ENCODE results near the gene RASSF10. TPM values are rescaled to one million over a fixed set of nuclear protein-coding genes. Genes with fewer than 3 reads are reported as not detected.

RASSF10 gene
- total and polyA plus RNA-seq, 12 donors: 0.12 to 1.3 (median 0.28) TPM; not detected in 1

- peaks cover 0 to 5% (median 0%) of the 10 kb centered on the region in 11 donors for H3K9me3 ChIP-seq
- H3K4me1 ChIP-seq: no peaks in the 10 kb centered on the region
- H3K4me3 ChIP-seq: no peak overlapping the region
- TF ChIP-seq CTCF (IDR thresholded peaks at IDR 0.05): no peak
- ATAC-seq (no peak), DNase-seq (no peak)
- 42 to 46% methylated on average over 5 of the region's 5 CpGs for WGBS, 2 donors
- no peaks in the 10 kb centered on the region for H3K36me3 ChIP-seq
- H3K27me3 ChIP-seq: peaks cover 0 to 31% (median 5%) of the 10 kb centered on the region in 7 donors
- H3K27ac ChIP-seq: no peak overlapping the region
- intact Hi-C loops (cut with DNase I): no loop called here
Observed at GRCh38 chr11:13000721-13001120, 8.4 kb upstream of the RASSF10 start.

- DNase-seq (no peak), ATAC-seq (no peak)
- intact Hi-C loops (cut with DNase I): no loop called here
- no peaks in the 10 kb centered on the region for H3K36me3 ChIP-seq
- H3K4me1 ChIP-seq: peaks cover 0 to 11% (median 4%) of the 10 kb centered on the region in 9 donors
- no peak overlapping the region for H3K27ac ChIP-seq
- no peak overlapping the region for H3K4me3 ChIP-seq
- H3K9me3 ChIP-seq: peaks cover 0 to 5% (median 0%) of the 10 kb centered on the region in 11 donors
- TF ChIP-seq CTCF (IDR thresholded peaks at IDR 0.05): no peak
- WGBS, 2 donors: 64 to 65% methylated on average over 4 of the region's 4 CpGs
- H3K27me3 ChIP-seq: peaks cover 0 to 59% (median 22%) of the 10 kb centered on the region in 7 donors
Observed at GRCh38 chr11:13003736-13004493, 5.2 kb upstream of the RASSF10 start.

- Histone ChIP-seq H3K9me3 (peaks cover 0 to 5% (median 0%) of the 10 kb centered on the region in 11 donors), H3K36me3 (no peaks in the 10 kb centered on the region), H3K4me3 (no peak overlapping the region), H3K4me1 (peaks cover under 1 to 44% (median 22%) of the 10 kb centered on the region in 9 donors), H3K27me3 (peaks cover 8 to 79% (median 54%) of the 10 kb centered on the region in 7 donors), H3K27ac (no peak overlapping the region)
- no peak for DNase-seq
- TF ChIP-seq CTCF (IDR thresholded peaks at IDR 0.05): no peak
- ATAC-seq: no peak
- WGBS, 2 donors: 87 to 88% methylated on average over 4 of the region's 4 CpGs
- intact Hi-C loops (cut with DNase I): no loop called here
Observed at GRCh38 chr11:13007182-13008060, 1.7 kb upstream of the RASSF10 start.

- no peak for TF ChIP-seq CTCF (IDR thresholded peaks at IDR 0.05)
- Histone ChIP-seq H3K36me3 (no peaks in the 10 kb centered on the region), H3K9me3 (peaks cover 0 to 5% (median 0%) of the 10 kb centered on the region in 11 donors), H3K4me3 (peak overlapping the region in 1 of 10 donors; percentile 67), H3K4me1 (peaks cover 3 to 49% (median 28%) of the 10 kb centered on the region in 9 donors), H3K27ac (no peak overlapping the region), H3K27me3 (peaks cover 8 to 86% (median 60%) of the 10 kb centered on the region in 7 donors)
- WGBS, 2 donors: 86 to 99% methylated on average over 2 of the region's 2 CpGs
- ATAC-seq (no peak), DNase-seq (no peak)
- intact Hi-C loops (cut with DNase I): no loop called here
Observed at GRCh38 chr11:13008061-13008435, 1.1 kb upstream of the RASSF10 start.
